B cell (primary cell): ENCODE results near the gene AP1G1.

Experiments
- CTCF ChIP-seq: fragments of 200-600 bp; IDR thresholded peaks from one replicate; pipeline ENCODE4 v1.8.0; 2022; ENCODE audit warnings: antibody characterized with exemption, mild to moderate bottlenecking
- EZH2 ChIP-seq: IDR thresholded peaks from 2 replicates; pipeline ENCODE4 v1.6.1; 2012; ENCODE audit warnings: borderline replicate concordance, low read depth, mild to moderate bottlenecking, moderate library complexity, low read length; ENCODE audit not compliant: insufficient read depth, poor library complexity, severe bottlenecking

DNA sequence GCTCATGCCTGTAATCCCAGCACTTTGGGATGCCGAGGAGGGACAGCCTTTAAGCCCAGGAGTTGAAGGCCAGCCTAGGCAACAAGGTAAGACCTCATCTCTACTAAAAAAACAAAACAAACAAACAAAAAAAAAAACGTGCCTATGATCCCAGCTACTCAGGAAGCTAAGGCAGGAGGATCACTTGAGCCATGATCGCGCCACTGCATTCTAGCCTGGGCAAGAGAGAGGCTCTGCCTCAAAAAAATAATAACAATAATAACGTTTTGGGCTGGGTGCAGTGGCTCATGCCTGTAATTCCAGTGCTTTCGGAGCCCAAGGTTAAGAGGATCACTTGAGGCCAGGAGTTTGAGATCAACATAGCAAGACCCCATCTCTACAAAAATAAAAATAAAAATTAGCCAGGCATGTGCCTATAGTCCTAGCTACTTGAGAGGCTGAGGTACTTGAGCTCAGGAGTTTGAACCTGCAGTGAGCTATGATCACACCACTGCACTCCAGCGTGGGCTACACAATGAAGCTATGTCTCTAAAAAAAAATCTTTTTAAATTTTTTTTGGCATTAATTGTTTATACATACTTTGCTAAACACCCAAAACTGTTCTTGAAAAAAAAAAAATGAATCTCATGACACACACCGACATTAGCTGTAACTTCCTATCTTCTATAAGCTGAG is 87.4 kb downstream of the AP1G1 start:
- TF ChIP-seq EZH2: no peak
- no peak for TF ChIP-seq CTCF
